Adipocyte (in vitro differentiated cells): Measurements from ENCODE around the gene SLCO2A1.
A peak's percentile ranks its signal among the peaks of the same experiment; 100 is the strongest.

Experiments
- DNase-seq: peaks from one replicate; pipeline ENCODE4 v3.0.0-alpha.2; 2015; ENCODE audit warnings: low read depth
- H3K27me3 ChIP-seq: replicated peaks from 2 replicates; pipeline ENCODE4 v1.7.0; 2013; ENCODE audit warnings: mild to moderate bottlenecking, low read length, moderate library complexity; ENCODE audit not compliant: control insufficient read depth, insufficient read depth
- H3K36me3 ChIP-seq: 2 replicates; pipeline ENCODE4 v1.7.0; 2013; ENCODE audit warnings: low read length, mild to moderate bottlenecking, moderate library complexity; ENCODE audit not compliant: control insufficient read depth, insufficient read depth, severe bottlenecking
- H3K4me1 ChIP-seq: 2 replicates; pipeline ENCODE4 v1.7.0; 2013; ENCODE audit warnings: mild to moderate bottlenecking, low read length, moderate library complexity; ENCODE audit not compliant: control insufficient read depth, insufficient read depth
- H3K4me3 ChIP-seq: 2 replicates; pipeline ENCODE4 v1.7.0; 2013; ENCODE audit warnings: mild to moderate bottlenecking, low read length, moderate library complexity
- H3K9ac ChIP-seq: 2 replicates; pipeline ENCODE4 v1.7.0; 2013; ENCODE audit warnings: mild to moderate bottlenecking, low read length, moderate library complexity
- H3K9me3 ChIP-seq: 2 replicates; pipeline ENCODE4 v1.7.0; 2013; ENCODE audit warnings: mild to moderate bottlenecking, low read length, moderate library complexity; ENCODE audit not compliant: control insufficient read depth

Gene SLCO2A1

DNA sequence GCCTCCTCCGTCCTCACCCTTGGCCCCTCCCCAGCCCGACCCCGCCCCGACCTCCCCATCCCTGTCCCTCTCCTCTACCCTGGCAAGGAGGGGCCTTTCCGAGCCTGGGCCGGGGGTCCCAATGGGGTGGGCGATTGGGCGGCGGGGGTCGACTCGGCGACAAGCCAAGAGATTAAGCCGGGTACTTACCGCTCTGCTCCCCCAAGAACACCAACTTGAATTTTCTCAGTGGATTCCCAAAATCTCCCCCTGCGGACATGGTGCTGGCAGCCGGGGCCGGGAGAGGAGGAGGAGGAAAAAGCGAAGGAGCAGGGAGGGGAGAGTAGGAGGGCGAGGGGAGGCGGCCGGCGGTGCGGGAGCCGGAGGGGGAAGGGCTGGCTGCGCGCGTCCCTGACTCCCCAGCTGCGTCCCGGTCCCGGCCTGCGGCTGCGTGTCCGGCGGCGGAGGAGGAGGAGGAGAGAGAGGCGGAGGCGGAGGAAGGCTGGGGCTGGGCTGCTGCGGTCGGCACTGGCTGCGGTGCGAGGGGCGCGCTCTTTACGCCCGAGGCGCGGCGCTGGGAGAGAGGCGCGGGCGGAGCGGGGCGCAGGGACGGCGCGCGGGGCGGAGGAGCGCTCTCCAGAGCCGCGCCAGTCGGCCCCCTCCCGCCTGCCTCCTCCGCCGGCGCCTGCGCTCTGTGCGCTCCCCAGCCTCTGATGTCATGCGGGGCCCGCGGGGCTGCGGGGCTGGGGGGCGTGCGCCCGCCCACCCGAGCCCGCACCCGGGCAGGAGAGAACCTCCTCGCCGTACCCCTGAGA lies 134.3 kb downstream of the SLCO2A1 start, which contains the start of gene RAB6B:
Gene RAB6B, minus strand, starts transcription at position 675 of the 794 bp plus-strand sequence. Its CDS starts 416 bp downstream, at position 259.
- H3K36me3 ChIP-seq: no peaks in the 10 kb centered on the region
- peak within 1 kb of the TSS; percentile 84 for H3K4me3 ChIP-seq
- DNase-seq: peak; percentile 86
- H3K9ac ChIP-seq: peak within 1 kb of the TSS; percentile 71
- H3K9me3 ChIP-seq: no peaks in the 10 kb centered on the region
- peaks cover 13% of the 10 kb centered on the region for H3K27me3 ChIP-seq
- no peaks in the 10 kb centered on the region for H3K4me1 ChIP-seq

DNA sequence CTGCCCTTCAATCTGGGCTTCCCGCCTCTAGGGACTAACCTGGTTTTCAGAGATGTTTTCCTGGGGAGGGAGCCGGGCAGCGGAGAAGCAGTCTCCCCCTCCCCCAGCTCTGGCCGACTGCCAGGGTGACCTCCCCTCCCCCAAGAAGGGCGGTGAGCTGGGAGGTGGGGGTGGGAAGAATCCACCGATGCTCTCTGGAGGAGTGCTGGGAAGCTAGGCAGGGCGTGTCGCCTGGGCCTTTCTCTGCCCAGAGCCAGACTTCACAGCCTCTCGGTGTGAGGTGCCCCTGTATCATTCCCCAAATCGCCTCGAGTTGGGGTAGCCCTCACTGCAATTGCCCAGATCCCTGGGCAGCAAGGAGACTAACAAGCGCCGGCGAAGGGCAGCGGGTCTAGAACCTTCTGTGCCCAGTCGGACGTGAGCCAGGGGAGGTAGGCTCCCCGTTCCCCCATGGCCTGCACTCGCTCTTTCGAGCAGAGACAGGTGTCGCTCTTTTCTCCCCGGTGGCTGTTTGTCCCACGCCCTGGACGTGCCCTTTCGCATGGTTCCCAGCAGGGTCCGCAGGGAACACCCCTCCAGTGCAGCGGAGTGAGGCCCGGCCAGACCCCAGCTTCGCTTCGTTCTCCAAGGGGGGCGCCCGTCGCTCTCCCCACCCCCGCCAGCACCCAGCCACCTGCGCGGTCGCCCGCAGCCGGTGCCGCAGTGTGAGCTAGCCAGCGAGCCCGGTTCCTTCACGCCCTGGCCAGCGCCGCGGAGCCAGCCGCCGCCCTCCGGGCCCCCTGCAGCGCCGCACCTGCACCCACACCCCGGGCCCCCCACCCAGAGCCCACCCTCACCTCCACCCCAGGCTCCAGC lies 135.1 kb downstream of the SLCO2A1 start:
- peaks cover 13% of the 10 kb centered on the region for H3K27me3 ChIP-seq
- DNase-seq: no peak

DNA sequence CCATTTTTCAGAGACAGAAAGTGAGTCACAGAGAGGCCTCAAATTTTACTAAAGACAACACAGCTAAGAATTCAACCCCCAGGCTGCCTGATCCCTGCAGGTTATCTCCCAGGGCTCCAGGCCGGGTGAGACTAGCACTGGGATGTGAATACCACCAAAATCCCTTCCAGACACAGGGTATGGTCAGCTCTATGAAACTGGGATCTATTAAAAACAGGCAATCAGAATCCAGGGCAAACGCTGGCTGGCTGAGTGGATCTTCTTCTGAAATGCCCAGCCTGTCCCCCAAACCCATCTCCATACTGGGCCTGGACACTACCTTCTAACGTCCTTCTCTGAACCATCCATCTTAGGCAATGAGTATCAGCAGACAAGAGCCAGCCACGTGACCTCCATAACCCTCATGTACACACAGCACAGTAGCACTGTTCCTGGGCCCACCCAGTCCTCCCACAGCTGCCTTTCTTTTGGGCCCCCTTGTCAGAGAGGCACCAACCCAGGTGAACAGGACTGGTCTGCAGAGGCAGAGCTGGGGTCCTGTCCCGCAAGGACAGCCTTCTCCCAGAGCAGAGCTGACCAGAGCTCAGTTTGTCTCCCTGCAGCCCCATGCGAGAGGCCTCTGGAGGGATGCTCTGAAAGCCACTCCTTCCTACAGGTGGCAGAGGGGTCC lies 135.9 kb downstream of the SLCO2A1 start:
- H3K4me3 ChIP-seq: no peak overlapping the region
- no peak for DNase-seq
- no peaks in the 10 kb centered on the region for H3K36me3 ChIP-seq
- peaks cover 13% of the 10 kb centered on the region for H3K27me3 ChIP-seq
- no peaks in the 10 kb centered on the region for H3K9me3 ChIP-seq
- H3K9ac ChIP-seq: no peak overlapping the region
- no peaks in the 10 kb centered on the region for H3K4me1 ChIP-seq

More for the DNA sequence above, 135.1 kb downstream of the SLCO2A1 start:
- Histone ChIP-seq H3K36me3 (no peaks in the 10 kb centered on the region), H3K4me1 (no peaks in the 10 kb centered on the region), H3K9ac (no peak overlapping the region), H3K9me3 (no peaks in the 10 kb centered on the region), H3K4me3 (peak overlapping the region; percentile 69)

DNA sequence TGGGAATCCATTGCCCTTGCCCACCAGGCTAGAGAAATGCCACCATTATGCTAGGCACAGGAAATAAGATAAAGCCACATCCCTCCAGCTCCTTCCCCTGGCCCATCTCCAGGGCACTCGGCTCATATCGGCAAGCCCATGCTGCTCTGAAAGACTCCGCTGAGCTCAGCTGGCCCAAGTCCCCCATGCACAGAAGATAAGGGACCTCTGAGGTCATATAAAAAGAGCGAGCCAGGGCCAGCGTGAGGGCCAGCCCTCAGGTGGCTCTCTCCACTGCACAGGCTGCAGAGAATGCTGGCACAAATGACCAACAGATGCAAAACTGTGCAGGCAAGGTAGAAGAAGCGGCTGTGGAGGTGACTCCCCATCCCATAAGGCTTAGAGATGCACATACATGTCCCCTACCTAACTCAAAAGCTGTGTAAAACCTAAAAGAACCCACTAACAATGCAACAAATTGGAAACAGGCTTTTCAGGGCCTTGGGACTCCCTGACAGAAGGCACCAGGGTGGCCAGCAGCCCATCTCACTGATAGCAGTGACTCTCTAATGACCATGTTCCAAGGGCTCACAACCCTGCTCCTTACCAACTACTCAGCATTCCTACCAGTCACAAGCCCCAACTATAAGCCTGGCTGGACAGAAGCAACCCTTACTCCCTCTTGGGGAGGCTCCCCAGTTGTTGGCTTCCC lies 137.0 kb downstream of the SLCO2A1 start:
- Histone ChIP-seq H3K9ac (no peak overlapping the region), H3K4me1 (peaks cover 4% of the 10 kb centered on the region), H3K9me3 (no peaks in the 10 kb centered on the region), H3K36me3 (no peaks in the 10 kb centered on the region), H3K27me3 (peaks cover 13% of the 10 kb centered on the region), H3K4me3 (no peak overlapping the region)
- DNase-seq: no peak

DNA sequence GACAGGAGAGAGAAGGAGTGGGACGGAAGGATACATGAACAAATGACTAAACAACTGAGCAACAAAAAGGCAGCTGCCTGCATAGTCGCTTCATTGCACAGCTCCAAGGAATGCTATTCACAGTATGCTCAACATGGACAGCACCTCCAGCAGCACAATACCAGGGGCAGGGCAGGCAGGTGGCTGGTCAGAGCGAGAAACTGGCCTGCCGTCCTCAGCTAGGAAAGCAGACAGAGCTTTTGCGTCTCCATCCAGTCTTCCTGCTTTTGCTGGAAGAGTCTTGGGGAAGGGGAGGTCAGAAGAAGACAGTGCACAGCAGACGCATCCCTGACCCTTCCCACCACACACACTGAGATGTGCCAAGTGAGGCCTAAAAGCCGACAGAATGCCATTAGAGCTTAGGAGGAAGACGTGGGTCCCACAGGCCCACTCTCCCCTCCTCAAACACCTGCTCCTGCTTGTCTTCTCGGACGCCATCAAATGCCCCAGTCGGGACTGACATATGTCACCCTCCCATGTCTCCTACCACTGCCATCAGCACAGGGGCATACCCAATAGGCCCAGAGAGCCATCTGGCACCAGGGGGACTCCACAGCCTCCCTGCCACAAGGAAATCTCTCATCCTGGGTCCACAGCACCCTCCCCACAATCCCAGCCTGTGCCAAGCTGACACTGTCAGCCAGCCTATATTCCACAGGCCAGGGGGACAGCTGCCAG lies 137.9 kb downstream of the SLCO2A1 start:
- Histone ChIP-seq H3K4me1 (peaks cover 4% of the 10 kb centered on the region), H3K9ac (no peak overlapping the region), H3K36me3 (no peaks in the 10 kb centered on the region), H3K9me3 (no peaks in the 10 kb centered on the region), H3K27me3 (peaks cover 6% of the 10 kb centered on the region), H3K4me3 (no peak overlapping the region)
- DNase-seq: no peak

DNA sequence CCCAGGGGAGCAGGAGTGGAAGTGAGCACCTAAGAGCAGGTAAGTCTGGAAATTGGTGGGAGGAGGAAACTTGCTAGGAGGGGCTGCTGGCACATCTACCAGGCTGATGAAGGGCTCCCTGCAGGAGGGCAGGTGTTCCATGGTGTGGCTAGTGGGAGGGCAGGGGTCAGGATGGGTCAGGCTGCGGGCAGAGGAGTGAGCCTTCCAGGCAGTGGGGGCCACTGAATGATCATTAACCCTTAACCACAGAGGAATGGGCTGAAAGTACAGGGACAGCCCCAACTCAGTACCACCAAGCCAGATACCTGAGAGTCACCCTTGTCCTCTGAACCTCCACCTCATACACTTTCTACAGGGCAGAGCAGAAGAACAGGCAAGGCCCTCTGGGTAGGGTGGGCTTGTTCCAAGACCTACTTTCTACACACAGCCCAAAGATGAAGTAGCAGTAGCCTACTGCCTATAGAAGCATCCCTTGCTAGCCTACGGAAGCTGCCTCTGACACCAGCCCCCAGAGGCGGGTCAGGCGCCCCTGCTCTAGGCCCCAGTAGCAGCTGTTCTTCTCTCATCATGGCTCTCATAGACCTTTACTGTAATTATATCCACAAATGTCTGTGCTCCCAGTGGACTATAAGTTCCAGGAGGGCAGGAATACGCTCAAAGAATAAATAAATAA lies 138.6 kb downstream of the SLCO2A1 start:
- DNase-seq: no peak
- no peak overlapping the region for H3K9ac ChIP-seq
- H3K4me1 ChIP-seq: peaks cover 4% of the 10 kb centered on the region
- H3K4me3 ChIP-seq: no peak overlapping the region
- H3K9me3 ChIP-seq: no peaks in the 10 kb centered on the region
- peaks cover 3% of the 10 kb centered on the region for H3K27me3 ChIP-seq
- H3K36me3 ChIP-seq: no peaks in the 10 kb centered on the region

DNA sequence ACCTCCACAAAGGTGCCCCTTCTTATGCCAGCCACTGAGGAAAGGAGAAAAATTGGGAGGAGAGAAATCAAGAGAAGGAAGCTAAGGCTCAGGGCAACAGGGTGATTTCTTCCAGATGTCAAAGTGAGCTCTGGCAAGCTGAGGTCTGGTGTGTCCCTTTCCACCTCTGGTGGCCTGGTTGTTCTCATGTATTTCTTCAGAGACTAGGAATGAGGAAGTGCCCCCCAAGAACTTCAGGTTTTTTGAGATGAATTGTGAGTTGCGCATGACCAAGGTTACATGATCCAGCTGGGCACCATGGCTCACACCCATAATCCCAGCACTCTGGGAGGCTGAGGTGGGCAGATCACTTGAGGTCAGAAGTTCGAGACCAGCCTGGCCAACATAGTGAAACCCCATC lies 139.7 kb downstream of the SLCO2A1 start:
- no peak overlapping the region for H3K4me3 ChIP-seq

DNA sequence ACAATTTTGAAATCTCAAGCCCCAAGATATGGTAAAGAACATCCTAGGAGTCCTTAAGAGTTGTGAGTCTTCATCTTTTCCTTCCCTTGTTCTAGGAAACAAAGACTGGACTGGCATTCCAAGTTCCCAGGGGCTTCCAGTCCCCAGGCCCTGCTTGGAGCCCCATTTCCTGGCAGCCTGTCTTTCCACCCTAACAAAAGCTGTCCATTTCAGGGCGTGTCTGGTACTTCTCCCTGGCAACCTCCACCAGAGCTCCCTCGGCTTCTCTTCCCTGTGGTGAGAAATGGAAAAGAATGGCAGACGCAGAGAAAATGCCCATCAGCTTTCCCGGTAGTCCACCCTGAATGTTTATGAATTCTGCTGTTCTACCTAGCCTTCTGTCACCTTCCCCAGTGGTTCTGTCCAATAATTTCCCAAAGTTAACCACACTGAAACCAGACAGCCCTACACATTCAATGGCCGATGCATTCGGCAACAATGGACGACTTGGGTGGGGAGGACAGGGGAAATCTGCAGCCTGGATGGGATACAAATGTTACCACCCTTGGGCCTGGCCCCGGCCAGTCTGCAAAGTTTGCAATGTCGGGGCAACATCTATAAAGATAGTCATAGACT lies 140.9 kb downstream of the SLCO2A1 start:
- no peaks in the 10 kb centered on the region for H3K36me3 ChIP-seq
- no peak for DNase-seq
- no peak overlapping the region for H3K4me3 ChIP-seq

More for the DNA sequence above, 139.7 kb downstream of the SLCO2A1 start:
- H3K36me3 ChIP-seq: no peaks in the 10 kb centered on the region
- no peaks in the 10 kb centered on the region for H3K9me3 ChIP-seq
- H3K4me1 ChIP-seq: peaks cover 4% of the 10 kb centered on the region
- DNase-seq: no peak
- peaks cover 7% of the 10 kb centered on the region for H3K27me3 ChIP-seq
- H3K9ac ChIP-seq: no peak overlapping the region

DNA sequence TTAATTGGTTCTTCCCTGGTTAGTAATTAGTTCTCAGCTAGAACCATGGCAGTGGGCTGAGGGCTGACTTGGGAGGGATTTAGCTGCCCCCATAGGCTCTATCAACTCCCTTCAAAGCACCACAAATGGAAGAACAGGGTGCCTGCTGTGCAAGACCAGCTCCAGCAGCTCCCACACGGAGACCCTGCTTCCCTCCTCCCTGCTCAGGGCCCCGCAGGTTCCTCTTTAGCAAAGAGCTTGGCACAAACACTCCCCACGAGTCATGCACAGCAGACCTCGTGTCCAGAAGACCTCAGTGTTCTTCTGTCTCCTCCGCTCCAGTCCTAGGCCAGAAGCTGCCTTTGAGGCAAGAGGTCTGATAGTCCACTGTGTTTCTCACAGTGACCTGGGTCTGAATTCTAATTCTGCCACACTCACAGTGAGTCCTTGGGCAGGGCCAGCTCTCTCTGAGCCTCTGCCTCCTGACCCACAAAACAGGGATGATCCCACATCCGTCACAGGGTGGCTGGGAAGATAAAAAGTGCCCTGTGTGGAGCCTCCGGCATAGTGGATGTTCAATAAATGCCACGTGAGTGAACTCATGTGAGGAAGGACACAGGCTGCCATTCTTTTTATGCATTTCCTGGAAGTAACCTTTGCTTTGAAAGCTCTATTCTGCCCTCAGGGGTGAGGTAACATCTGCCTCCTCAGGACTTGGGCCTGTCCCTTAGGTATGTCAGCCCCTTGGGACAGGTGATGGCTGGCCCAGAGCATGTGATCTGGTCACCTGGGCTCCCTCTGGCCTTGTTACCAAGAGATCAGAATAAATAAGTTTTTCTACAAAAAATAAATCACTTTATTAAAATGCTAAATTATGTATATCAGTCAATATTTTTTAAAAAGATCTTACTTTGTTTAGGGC lies 141.7 kb downstream of the SLCO2A1 start:
- Histone ChIP-seq H3K36me3 (no peaks in the 10 kb centered on the region), H3K9me3 (no peaks in the 10 kb centered on the region), H3K27me3 (peaks cover 16% of the 10 kb centered on the region), H3K4me1 (peaks cover 4% of the 10 kb centered on the region), H3K4me3 (no peak overlapping the region), H3K9ac (no peak overlapping the region)
- peak; percentile 8 for DNase-seq

More for the DNA sequence above, 140.9 kb downstream of the SLCO2A1 start:
- Histone ChIP-seq H3K9me3 (no peaks in the 10 kb centered on the region), H3K27me3 (peaks cover 14% of the 10 kb centered on the region), H3K4me1 (peaks cover 4% of the 10 kb centered on the region), H3K9ac (no peak overlapping the region)
